ENCODE data around the gene ITGA5.

DNA sequence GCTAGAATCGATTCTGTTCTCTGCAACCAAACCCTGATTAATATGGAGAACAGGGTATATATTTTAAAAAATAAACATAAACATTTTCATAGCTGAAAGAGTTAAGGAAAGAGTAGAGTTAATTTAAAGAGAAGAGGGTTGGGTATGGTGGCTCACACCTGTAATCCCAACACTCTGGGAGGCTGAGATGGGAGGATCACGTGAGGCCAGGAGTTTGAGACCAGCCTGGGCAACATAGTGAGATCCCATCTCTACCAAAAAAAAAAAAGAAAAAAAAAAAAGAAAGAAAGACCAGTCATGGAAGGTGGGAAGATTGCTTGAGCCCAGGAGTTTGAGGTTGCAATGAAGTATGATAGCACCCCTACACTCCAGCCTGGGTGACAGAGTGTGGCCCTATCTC, 28.9 kb upstream of the ITGA5 start:
- TF ChIP-seq BHLHE40 (IDR thresholded peaks at IDR 0.05; ENCODE audit: borderline replicate concordance): no peak
- TF ChIP-seq CTBP1 (IDR thresholded peaks at IDR 0.05; ENCODE audit: borderline replicate concordance): no peak
- TF ChIP-seq FOXM1 (IDR thresholded peaks at IDR 0.05; ENCODE audit: borderline replicate concordance): no peak
- TF ChIP-seq NFRKB (IDR thresholded peaks at IDR 0.05): no peak
- TF ChIP-seq FOXA1 (IDR thresholded peaks at IDR 0.05): no peak
- no peak for TF ChIP-seq SP1 (IDR thresholded peaks at IDR 0.05)
- no peak for TF ChIP-seq TARDBP (IDR thresholded peaks at IDR 0.05)
- no peak for TF ChIP-seq ZNF384 (IDR thresholded peaks at IDR 0.05)
- no peak for TF ChIP-seq SUZ12 (IDR thresholded peaks at IDR 0.05)

All from HEK293T (cell line).